ENCODE measurements around the gene LTBP4.

GRCh38 chr19:40604171-40604646 lies 3.0 kb downstream of the LTBP4 start:
- no peak for TF ChIP-seq CTCF (IDR thresholded peaks at IDR 0.05)
- TF ChIP-seq EZH2 (IDR thresholded peaks at IDR 0.05; ENCODE audit: borderline replicate concordance, insufficient read depth, low read depth, low read length, poor library complexity, severe bottlenecking), result no peak
